Measurements from ENCODE around the gene SRSF2. TPM values are rescaled to one million over a fixed set of nuclear protein-coding genes. Genes with fewer than 3 reads are reported as not detected.

SRSF2 gene
- total and polyA plus RNA-seq, 9 donors: 111 to 238 (median 218) TPM

DNA sequence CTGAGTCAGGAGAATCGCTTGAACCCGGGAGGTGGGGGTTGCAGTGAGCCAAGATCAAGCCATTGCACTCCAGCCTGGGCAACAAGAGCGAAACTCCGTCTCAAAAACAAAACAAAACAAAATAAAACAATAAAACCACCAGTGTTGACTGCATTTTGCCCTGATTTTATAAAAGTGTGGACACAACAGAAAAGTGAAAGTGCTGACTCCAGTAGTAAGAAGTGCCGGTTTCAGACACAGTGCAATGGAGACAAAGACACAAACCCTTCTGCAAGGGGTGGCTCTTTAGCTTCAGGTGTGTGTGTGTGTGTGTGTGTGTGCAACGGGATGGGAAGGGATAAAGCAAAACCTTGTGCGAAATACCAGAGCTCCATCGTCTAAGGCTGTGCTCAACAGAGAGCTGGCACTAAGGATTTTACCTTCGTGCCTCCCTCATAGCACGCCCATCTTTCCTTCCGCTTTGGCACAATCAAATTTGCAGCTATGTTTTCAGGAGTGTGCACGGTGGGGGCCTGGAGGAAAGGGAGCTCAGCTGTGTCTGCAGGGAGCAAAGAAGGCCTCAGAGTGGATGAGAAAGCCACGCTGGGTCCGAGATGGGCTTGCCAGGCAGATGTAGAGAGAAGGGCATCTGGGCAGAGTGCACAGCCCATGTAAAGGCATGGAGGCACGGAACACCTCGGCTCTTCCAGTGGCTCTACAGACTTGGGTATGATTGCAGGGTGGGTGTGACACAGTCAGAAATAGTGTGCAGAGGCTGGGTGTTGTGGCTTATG is 41.9 kb downstream of the SRSF2 start:
- Histone ChIP-seq H3K27me3 (ENCODE audit: control insufficient read depth, insufficient read depth, low read length) (no peaks in the 10 kb centered on the region), H3K4me1 (ENCODE audit: control insufficient read depth, insufficient read depth, low read length) (peaks cover 42% of the 10 kb centered on the region), H3K27ac (ENCODE audit: low read length) (no peak overlapping the region), H3K36me3 (ENCODE audit: control insufficient read depth, insufficient read depth, low read length) (peaks cover 5% of the 10 kb centered on the region), H3K9me3 (replicated peaks; ENCODE audit: control insufficient read depth, low read depth, low read length) (no peaks in the 10 kb centered on the region), H3K4me3 (ENCODE audit: low read length) (no peak overlapping the region)
- WGBS (ENCODE audit: insufficient coverage): 65% methylated on average over 9 of the region's 16 CpGs
- no peak for DNase-seq

GRCh38 chr17:76691379-76692191 is 45.5 kb downstream of the SRSF2 start:
- no peak overlapping the region for H3K4me3 ChIP-seq (ENCODE audit: low read length)
- WGBS (ENCODE audit: insufficient coverage): 91% methylated on average over 12 of the region's 14 CpGs
- H3K4me1 ChIP-seq (ENCODE audit: control insufficient read depth, insufficient read depth, low read length): peaks cover 43% of the 10 kb centered on the region
- H3K36me3 ChIP-seq (ENCODE audit: control insufficient read depth, insufficient read depth, low read length): peaks cover 13% of the 10 kb centered on the region
- no peak for DNase-seq
- no peaks in the 10 kb centered on the region for H3K9me3 ChIP-seq (replicated peaks; ENCODE audit: control insufficient read depth, low read depth, low read length)
- H3K27me3 ChIP-seq (ENCODE audit: control insufficient read depth, insufficient read depth, low read length): no peaks in the 10 kb centered on the region
- H3K27ac ChIP-seq (ENCODE audit: low read length): no peak overlapping the region

DNA sequence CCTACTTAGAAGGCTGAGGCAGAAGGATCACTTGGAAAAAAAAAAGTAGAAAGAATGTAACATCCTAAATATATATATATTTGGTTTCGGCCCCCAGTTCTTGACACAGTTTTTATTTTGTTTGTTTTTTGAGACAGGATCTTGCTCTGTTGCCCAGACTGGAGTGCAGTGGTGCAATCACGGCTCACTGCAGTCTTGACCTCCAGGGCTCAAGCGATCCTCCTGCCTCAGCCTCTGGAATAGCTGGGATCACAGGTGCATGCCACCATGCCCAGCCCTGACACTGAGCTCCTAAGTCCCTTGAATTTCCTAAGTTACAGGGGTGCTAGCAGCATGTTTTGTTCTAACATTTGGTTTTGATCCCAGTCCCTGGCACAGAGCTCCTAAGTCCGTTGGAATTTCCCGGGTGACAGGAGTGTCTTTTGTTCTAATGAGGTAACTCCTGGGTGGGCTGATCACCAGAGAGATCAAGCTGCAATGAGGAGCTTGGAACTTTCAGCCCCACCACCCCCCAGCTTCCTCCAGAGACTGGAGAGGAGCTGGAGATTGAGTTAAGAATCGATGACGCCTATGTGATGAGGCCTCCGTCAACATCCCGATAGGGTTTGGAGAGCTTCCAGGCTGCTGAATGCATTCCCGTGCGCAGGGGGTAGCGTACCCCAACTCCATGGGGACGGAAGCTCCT is 46.4 kb downstream of the SRSF2 start:
- H3K36me3 ChIP-seq (ENCODE audit: control insufficient read depth, insufficient read depth, low read length): peaks cover 14% of the 10 kb centered on the region
- H3K4me3 ChIP-seq (ENCODE audit: low read length): no peak overlapping the region
- peaks cover 48% of the 10 kb centered on the region for H3K4me1 ChIP-seq (ENCODE audit: control insufficient read depth, insufficient read depth, low read length)
- H3K9me3 ChIP-seq (replicated peaks; ENCODE audit: control insufficient read depth, low read depth, low read length): no peaks in the 10 kb centered on the region
- H3K27me3 ChIP-seq (ENCODE audit: control insufficient read depth, insufficient read depth, low read length): no peaks in the 10 kb centered on the region
- DNase-seq: no peak
- WGBS (ENCODE audit: insufficient coverage): 36% methylated on average over 7 of the region's 13 CpGs
- H3K27ac ChIP-seq (ENCODE audit: low read length): no peak overlapping the region

DNA sequence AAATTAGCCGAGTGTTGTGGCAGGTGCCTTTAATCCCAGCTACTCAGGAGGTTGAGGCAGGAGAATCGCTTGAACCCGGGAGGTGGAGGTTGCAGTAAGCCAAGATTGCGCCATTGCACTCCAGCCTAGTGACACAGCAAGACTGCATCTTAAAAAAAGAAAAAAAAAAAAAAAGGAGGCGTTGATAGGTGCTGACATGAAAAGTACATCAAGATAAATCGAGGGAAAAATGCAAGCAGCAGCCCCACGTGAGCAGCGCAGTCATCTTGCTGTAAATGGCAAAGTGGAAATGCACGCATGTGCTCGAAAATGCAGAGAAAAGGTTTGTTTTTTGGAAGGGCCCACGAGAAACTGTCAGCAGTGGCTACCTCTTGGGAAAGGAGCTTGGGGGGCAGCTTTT is 47.3 kb downstream of the SRSF2 start:
- no peak overlapping the region for H3K27ac ChIP-seq (ENCODE audit: low read length)

DNA sequence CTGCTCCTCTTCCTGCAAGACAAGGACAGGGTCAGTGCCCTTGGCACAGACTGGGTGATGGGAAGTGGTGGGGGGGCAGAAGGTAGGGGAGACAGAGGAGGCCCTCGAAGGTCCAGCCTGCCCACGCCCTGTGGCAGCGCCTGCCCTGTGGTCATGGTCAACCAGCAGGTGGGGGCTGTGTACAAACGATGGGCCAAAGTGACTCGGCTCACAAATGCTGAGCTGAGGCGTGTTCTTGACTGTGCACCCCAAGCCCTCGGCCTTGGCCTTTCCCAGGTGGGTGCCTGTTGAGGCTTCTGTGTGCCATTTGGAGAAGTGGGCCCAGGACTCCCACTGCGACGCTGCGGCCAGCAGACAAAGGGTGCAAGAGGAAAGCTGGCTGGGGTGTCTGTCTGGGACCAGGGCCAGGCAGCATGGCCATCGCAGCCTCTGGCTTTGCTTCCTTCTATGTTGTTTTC is 48.9 kb downstream of the SRSF2 start:
- 59% methylated on average over 9 of the region's 11 CpGs for WGBS (ENCODE audit: insufficient coverage)
- peak overlapping the region; percentile 94 for H3K27ac ChIP-seq (ENCODE audit: low read length)
- H3K4me3 ChIP-seq (ENCODE audit: low read length): no peak overlapping the region
- no peak for DNase-seq
- H3K36me3 ChIP-seq (ENCODE audit: control insufficient read depth, insufficient read depth, low read length): peaks cover 22% of the 10 kb centered on the region
- peaks cover 68% of the 10 kb centered on the region for H3K4me1 ChIP-seq (ENCODE audit: control insufficient read depth, insufficient read depth, low read length)
- no peaks in the 10 kb centered on the region for H3K27me3 ChIP-seq (ENCODE audit: control insufficient read depth, insufficient read depth, low read length)
- no peaks in the 10 kb centered on the region for H3K9me3 ChIP-seq (replicated peaks; ENCODE audit: control insufficient read depth, low read depth, low read length)

More for the DNA sequence above, 47.3 kb downstream of the SRSF2 start:
- WGBS (ENCODE audit: insufficient coverage): 89% methylated on average over 9 of the region's 11 CpGs
- DNase-seq: no peak
- Histone ChIP-seq H3K36me3 (ENCODE audit: control insufficient read depth, insufficient read depth, low read length) (peaks cover 14% of the 10 kb centered on the region), H3K4me1 (ENCODE audit: control insufficient read depth, insufficient read depth, low read length) (peaks cover 51% of the 10 kb centered on the region), H3K27me3 (ENCODE audit: control insufficient read depth, insufficient read depth, low read length) (no peaks in the 10 kb centered on the region), H3K9me3 (replicated peaks; ENCODE audit: control insufficient read depth, low read depth, low read length) (no peaks in the 10 kb centered on the region), H3K4me3 (ENCODE audit: low read length) (no peak overlapping the region)

GRCh38 chr17:76687298-76688164 is 49.6 kb downstream of the SRSF2 start:
- no peaks in the 10 kb centered on the region for H3K9me3 ChIP-seq (replicated peaks; ENCODE audit: control insufficient read depth, low read depth, low read length)
- WGBS (ENCODE audit: insufficient coverage): 31% methylated on average over 19 of the region's 26 CpGs
- peak; percentile 90 for DNase-seq
- H3K27ac ChIP-seq (ENCODE audit: low read length): peak overlapping the region; percentile 94
- no peaks in the 10 kb centered on the region for H3K27me3 ChIP-seq (ENCODE audit: control insufficient read depth, insufficient read depth, low read length)
- peaks cover 75% of the 10 kb centered on the region for H3K4me1 ChIP-seq (ENCODE audit: control insufficient read depth, insufficient read depth, low read length)
- no peak overlapping the region for H3K4me3 ChIP-seq (ENCODE audit: low read length)
- peaks cover 28% of the 10 kb centered on the region for H3K36me3 ChIP-seq (ENCODE audit: control insufficient read depth, insufficient read depth, low read length)

GRCh38 chr17:76686538-76687297 is 50.4 kb downstream of the SRSF2 start:
- Histone ChIP-seq H3K4me1 (ENCODE audit: control insufficient read depth, insufficient read depth, low read length) (peaks cover 83% of the 10 kb centered on the region), H3K27me3 (ENCODE audit: control insufficient read depth, insufficient read depth, low read length) (no peaks in the 10 kb centered on the region), H3K9me3 (replicated peaks; ENCODE audit: control insufficient read depth, low read depth, low read length) (no peaks in the 10 kb centered on the region), H3K4me3 (ENCODE audit: low read length) (no peak overlapping the region), H3K27ac (ENCODE audit: low read length) (peak overlapping the region; percentile 75), H3K36me3 (ENCODE audit: control insufficient read depth, insufficient read depth, low read length) (peaks cover 32% of the 10 kb centered on the region)
- peak; percentile 45 for DNase-seq
- WGBS (ENCODE audit: insufficient coverage): 68% methylated on average over 6 of the region's 15 CpGs

GRCh38 chr17:76685846-76686245 is 51.3 kb downstream of the SRSF2 start:
- Histone ChIP-seq H3K9me3 (replicated peaks; ENCODE audit: control insufficient read depth, low read depth, low read length) (no peaks in the 10 kb centered on the region), H3K27ac (ENCODE audit: low read length) (peak overlapping the region; percentile 55), H3K36me3 (ENCODE audit: control insufficient read depth, insufficient read depth, low read length) (peaks cover 37% of the 10 kb centered on the region), H3K4me3 (ENCODE audit: low read length) (no peak overlapping the region), H3K27me3 (ENCODE audit: control insufficient read depth, insufficient read depth, low read length) (no peaks in the 10 kb centered on the region), H3K4me1 (ENCODE audit: control insufficient read depth, insufficient read depth, low read length) (peaks cover 92% of the 10 kb centered on the region)
- 7% methylated on average over 2 of the region's 8 CpGs for WGBS (ENCODE audit: insufficient coverage)
- peak; percentile 43 for DNase-seq

GRCh38 chr17:76685366-76685765 is 51.8 kb downstream of the SRSF2 start:
- WGBS (ENCODE audit: insufficient coverage): 70% methylated on average over 11 of the region's 12 CpGs
- Histone ChIP-seq H3K36me3 (ENCODE audit: control insufficient read depth, insufficient read depth, low read length) (peaks cover 41% of the 10 kb centered on the region), H3K9me3 (replicated peaks; ENCODE audit: control insufficient read depth, low read depth, low read length) (no peaks in the 10 kb centered on the region), H3K4me1 (ENCODE audit: control insufficient read depth, insufficient read depth, low read length) (peaks cover 93% of the 10 kb centered on the region), H3K27ac (ENCODE audit: low read length) (peak overlapping the region; percentile 55), H3K4me3 (ENCODE audit: low read length) (no peak overlapping the region), H3K27me3 (ENCODE audit: control insufficient read depth, insufficient read depth, low read length) (no peaks in the 10 kb centered on the region)
- DNase-seq: no peak

All from muscle of leg (tissue), 11 donors.